PC-9 (cell line): Measurements from ENCODE around the gene TULP4.

ENCODE experiments used
- CTCF ChIP-seq: fragments of 200-600 bp; sonication (generic); conservative IDR thresholded peaks from 2 replicates; pipeline ENCODE4 v1.6.1; 2017; ENCODE audit warnings: mixed run types, antibody characterized with exemption, mild to moderate bottlenecking, moderate library complexity
- EZH2 ChIP-seq: fragments of 200-600 bp; sonication (generic); IDR thresholded peaks from 2 replicates; pipeline ENCODE4 v1.8.0; 2017; ENCODE audit warnings: antibody characterized with exemption, low read depth

GRCh38 chr6:158266131-158266530, 46.1 kb upstream of the TULP4 start:
- TF ChIP-seq CTCF: no peak
- TF ChIP-seq EZH2: no peak
